ENCODE data around the gene DMXL2. TPM values are rescaled to one million over a fixed set of nuclear protein-coding genes. Genes with fewer than 3 reads are reported as not detected.
"Not testable (repeated sequence)": the region's sequence is repeated elsewhere in the genome, so short reads cannot be mapped to it uniquely, and the experiment has no call there.

The DMXL2 gene
- total RNA-seq, 1 donor from 2014 or later, result 8.0 TPM

DNA sequence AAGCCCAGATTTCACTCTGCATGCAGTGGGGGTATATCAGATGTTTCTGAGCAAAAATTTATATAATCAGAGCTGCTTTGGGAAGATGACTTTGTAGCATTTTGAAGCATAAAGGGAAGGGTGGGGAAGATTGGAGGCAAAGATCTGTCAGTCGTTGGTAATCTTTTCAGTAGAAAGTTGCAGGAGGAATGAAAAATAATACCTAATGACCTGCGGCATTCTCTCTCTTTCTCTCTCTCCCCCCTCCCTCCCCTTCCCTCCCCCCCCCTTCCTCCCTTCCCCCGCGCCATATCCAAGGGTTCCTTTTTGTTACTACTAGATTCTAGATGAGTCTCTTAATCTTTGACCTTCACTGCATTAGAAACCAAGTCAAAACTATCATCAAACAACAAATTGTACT is 1.5 kb upstream of the DMXL2 start:
- intact Hi-C loops (cut with DNase I), result loop anchor here (10.0 kb wide), 1 partner anchor 101 kb away; no protein-coding TSS in a partner anchor
- no peak for DNase-seq (ENCODE audit: low spot score)

DNA sequence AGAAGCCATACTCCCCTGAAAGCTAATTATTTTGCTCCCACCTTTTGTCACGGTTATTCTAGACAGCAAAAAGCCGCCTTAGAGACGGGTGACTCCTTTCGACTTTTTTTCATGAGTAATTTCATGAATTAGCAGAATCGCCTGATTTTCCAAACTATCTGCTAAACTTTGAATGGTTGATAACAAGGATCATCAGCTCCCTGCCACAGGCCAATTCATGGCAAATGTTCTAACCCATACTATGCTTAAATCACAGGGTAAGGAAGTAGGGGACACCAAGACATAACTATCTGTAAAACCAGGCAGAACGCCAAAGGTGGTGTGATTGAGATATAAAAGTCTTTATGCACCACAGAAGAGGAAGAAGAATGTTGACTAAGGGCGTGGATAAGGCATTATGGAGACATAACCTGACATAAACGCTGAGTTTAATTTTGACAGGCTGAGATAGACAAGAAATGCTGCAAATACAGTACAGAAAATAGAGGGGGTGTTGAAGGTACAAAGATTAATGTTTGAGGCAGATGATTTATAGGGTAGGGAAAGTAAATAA is 891 bp upstream of the DMXL2 start:
- intact Hi-C loops (cut with DNase I), result loop anchor here (10.0 kb wide), 1 partner anchor 101 kb away; no protein-coding TSS in a partner anchor
- no peak for DNase-seq (ENCODE audit: low spot score)

- intact Hi-C loops (cut with DNase I), result loop anchor here (10.0 kb wide), 1 partner anchor 103 kb away; no protein-coding TSS in a partner anchor
- peak; percentile 80 for DNase-seq (ENCODE audit: low spot score)
Measured at GRCh38 chr15:51621936-51622603, 501 bp downstream of the DMXL2 start.

- intact Hi-C loops (cut with DNase I), result loop anchor here (10.0 kb wide), 1 partner anchor 104 kb away; no protein-coding TSS in a partner anchor
- DNase-seq (ENCODE audit: low spot score), result no peak
Measured at GRCh38 chr15:51621155-51621765, 1.3 kb downstream of the DMXL2 start.

DNA sequence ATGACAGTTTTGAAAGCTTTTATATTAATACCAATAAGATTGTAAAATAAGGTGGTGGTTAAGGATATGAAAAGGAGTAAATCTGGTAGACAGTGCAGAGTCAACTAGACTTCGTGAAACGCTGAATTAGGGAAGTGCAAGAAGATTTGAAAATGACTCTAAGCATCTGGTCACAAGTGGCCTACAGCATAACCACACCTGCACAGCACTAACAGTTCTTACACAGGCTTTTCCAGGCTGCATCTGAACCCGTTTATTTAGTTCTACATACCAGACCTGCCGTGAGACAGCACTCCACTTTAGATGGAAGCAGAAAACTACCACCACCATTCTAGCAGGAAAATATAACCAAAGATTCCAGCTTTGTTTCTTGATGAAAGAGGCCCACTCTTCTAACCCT is 1.9 kb downstream of the DMXL2 start:
- DNase-seq (ENCODE audit: low spot score), result no peak
- intact Hi-C loops (cut with DNase I), result loop anchor here (10.0 kb wide), 1 partner anchor 104 kb away; no protein-coding TSS in a partner anchor

DNA sequence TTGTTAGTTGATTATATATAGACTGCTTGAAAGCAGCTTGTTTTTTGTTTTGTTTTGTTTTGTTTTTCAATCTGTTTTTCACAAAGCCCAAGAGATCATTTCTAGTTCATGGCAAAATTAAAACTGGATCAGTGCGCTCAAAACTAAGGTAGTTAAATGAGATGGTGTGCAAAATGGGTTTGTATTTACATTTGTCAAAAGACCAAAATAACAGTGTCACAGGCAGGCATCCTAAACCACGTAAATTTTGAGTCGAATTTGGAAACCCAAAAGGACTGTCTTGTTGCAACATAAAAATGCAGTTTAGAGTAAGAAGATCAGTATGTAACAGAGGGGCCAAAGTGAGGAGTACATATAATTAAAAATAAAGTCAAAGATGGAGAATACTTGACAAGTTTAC is 2.4 kb downstream of the DMXL2 start:
- intact Hi-C loops (cut with DNase I), result loop anchor here (10.0 kb wide), 1 partner anchor 105 kb away; no protein-coding TSS in a partner anchor
- no peak for DNase-seq (ENCODE audit: low spot score)

DNA sequence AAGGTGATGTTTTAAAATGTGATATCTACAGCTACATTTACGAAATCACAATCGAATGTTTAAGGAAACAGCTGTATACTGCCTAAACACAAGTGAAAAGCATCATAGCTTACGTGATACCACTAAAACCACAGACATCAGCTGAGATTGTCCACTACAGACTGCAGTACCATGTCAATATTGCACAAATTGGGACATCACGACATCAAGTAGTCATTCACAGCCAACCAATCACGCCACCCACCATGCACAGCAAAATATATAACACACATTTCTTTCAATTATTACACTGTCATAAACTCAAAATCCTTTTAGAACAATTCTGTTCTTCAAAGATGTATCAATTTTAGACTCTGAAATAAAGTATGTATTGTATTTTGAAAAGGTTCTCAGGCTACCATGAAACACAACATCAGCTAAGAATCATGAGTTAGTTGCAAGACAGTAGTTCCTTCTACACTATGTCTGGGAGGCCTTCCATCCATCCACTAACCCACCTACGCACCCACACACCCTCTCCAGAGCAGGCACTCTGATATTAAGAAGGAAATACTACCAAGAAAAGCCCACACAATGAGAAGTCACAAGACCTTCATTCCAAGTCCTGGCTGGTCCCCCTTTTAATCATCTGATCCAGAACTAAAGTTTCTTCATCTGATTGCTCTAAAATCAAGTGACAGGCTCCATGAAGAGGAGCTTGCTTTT is 3.1 kb downstream of the DMXL2 start:
- intact Hi-C loops (cut with DNase I), result loop anchor here (10.0 kb wide), 1 partner anchor 105 kb away; no protein-coding TSS in a partner anchor
- DNase-seq (ENCODE audit: low spot score), result no peak

DNA sequence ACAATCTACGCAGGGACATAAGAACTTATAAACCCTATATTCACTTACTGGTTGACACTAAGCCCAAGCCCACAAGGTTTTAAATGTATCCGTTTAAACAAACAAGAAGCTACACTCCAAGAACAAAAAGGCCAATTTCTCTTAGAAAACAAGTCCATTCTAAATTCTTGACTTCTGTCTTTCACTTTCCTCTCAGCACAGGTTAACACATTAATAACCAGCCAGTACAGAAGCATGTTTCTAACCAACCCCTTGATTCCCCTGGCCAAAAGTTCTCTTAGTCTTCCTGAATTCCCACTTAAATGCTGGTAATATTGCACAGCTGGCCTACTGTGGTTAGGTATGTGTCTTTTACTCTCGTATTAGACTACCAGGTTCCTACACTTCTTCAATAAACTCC is 4.7 kb downstream of the DMXL2 start:
- intact Hi-C loops (cut with DNase I), result no loop called here
- no peak for DNase-seq (ENCODE audit: low spot score)

DNA sequence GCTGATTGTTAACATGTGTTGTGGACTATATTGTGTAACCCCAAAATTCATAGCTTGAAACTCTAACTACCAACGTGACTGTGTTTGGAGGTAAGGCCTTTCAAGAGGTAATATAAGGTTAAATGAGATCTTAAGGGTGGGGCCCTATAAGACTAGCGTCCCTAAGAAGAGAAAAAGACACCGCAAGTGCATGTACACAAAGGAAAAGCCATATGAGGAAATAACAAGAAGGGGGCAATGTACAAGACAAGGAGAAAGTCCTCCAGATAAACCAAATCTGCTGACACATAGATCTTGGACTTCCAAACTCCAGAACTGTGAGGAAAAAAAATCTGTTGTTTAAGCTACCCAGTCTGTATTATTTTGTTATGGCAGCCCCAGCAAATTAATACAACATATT is 8.6 kb downstream of the DMXL2 start:
- no peak for DNase-seq (ENCODE audit: low spot score)
- intact Hi-C loops (cut with DNase I), result no loop called here

DNA sequence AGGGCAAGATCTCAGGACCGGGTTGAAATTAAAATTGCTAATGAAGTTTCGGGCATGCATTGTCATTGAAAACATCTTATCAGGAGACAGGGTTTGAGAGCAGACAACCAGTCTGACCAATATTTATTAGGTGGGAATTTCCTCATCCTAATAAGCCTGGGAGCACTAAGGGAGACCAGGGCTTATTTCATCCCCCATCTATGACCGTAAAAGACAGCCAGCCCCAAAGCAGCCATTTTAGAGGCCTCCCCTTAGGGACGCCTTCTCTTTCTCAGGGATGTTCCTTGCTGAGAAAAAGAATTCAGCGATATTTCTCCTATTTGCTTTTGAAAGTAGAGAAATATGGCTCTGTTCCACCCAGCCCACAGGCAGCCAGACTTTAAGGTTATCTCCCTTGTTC is 9.9 kb downstream of the DMXL2 start:
- intact Hi-C loops (cut with DNase I); DNase-seq (ENCODE audit: low spot score): not testable (repeated sequence)

- DNase-seq (ENCODE audit: low spot score); intact Hi-C loops (cut with DNase I): not testable (repeated sequence)
Measured at GRCh38 chr15:51603462-51603948, 19.1 kb downstream of the DMXL2 start.

- intact Hi-C loops (cut with DNase I), result no loop called here
- DNase-seq (ENCODE audit: low spot score), result no peak
Measured at GRCh38 chr15:51603002-51603401, 19.6 kb downstream of the DMXL2 start.

DNA sequence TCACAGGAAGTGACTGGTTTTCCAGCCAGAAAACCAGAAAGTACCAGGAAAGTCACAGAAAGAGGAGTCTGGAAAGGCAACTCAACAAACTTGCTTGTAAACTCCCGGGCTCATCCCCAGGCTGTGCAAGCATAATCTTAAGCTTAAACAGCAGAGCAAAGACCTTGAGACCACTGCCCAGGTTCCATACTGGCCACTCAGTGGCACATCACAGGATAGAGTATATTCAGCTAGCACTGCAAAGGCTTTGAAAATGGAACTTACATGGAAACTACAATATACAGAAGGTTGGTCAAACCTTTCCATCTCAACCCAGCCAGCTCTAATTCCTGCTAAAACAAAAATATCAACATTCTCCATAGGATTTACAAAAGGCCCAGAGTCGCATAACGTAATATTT is 20.1 kb downstream of the DMXL2 start:
- no peak for DNase-seq (ENCODE audit: low spot score)
- intact Hi-C loops (cut with DNase I), result no loop called here

GRCh38 chr15:51601801-51602200 is 20.8 kb downstream of the DMXL2 start:
- intact Hi-C loops (cut with DNase I), result no loop called here
- DNase-seq (ENCODE audit: low spot score), result no peak

DNA sequence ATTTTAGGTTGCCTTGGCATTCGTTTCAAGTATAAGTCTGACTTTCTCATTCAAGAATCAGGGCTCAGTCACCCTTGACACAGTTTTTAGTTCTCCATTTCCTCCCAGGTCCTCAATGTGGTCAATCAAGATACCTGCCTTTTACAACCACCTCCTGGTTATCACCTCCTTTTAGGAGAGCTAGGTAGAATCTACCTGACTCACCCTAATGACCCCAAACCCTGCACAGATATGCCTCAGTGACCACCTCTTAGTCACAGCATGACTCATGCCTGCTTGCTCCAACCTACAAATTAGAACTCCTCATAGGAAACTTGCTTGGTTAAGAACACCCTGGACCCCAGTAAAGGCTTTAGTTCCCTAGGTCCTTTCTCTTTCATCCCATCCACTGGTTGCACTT is 22.5 kb downstream of the DMXL2 start:
- intact Hi-C loops (cut with DNase I), result no loop called here

GRCh38 chr15:51589881-51590568 is 32.5 kb downstream of the DMXL2 start:
- DNase-seq (ENCODE audit: low spot score), result no peak
- intact Hi-C loops (cut with DNase I), result no loop called here

More for the DNA sequence above, 22.5 kb downstream of the DMXL2 start:
- no peak for DNase-seq (ENCODE audit: low spot score)

DNA sequence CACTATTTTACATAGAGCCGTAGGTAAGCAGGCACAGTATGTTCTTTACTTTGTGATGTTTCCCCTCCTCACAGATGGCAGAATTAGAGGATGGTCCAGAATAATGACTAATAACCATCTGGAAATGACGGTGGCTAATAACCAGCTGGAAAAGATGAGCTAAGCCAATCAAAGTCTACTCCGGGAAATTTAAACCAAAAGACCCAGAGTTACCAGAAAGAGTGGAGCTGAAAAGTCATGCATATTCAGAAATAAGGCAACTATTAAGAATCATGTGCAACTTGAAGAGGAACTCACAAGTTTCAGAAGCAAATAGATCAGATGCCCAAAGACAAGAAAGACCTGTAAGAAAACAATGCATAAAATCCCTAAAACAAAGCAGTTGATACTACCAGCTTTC is 33.6 kb downstream of the DMXL2 start:
- intact Hi-C loops (cut with DNase I), result no loop called here
- DNase-seq (ENCODE audit: low spot score), result no peak

DNA sequence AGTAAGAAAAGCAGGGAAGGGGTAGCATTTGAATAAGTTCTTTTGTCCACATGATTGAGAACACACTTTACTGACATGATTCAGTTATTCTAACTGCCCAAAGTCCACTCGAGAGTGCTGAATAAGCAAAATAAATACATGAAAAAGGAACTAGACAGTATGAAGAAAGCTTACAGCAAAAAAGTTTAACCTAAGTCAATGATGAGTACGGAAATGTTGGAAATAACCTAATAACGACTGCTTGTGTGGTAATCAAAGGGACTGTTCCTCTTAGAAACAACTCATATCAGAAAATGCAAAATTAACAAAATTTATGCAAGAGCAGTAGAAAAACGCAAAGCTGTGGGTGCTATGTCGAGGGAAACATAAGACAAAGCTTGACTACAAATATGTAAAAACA is 36.6 kb downstream of the DMXL2 start:
- DNase-seq (ENCODE audit: low spot score), result no peak
- intact Hi-C loops (cut with DNase I), result no loop called here

DNA sequence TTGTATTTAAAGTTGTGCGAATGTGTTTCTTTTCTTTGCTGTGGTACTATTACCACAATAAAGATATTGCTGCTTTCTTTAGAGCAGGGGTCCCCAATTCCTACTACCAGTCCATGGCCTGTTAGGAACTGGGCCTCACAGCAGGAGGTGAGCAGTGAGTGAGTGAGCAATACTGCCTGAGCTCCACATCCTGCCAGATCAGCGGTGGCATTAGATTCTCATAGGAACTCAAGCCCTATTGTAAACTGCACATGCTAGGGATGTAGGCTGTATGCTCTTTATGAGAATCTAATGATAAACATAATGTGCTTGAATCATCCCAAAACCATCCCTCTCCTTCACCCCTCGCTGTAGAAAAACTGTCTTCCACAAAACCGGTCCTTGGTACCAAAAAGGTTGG is 41.6 kb downstream of the DMXL2 start:
- DNase-seq (ENCODE audit: low spot score), result no peak
- intact Hi-C loops (cut with DNase I), result no loop called here

Measured in cardiac septum (tissue), 1 donor.